K562 (cell line): Measurements from ENCODE around the gene LSM8. TPM values are rescaled to one million over a fixed set of nuclear protein-coding genes. Genes with fewer than 3 reads are reported as not detected.

ENCODE experiments used
- ATAC-seq: fragments of 200-7000 bp; cut with Tn5 transposase; 3 replicates; pipeline ENCODE4 v1.9.1; 2020; ENCODE audit warnings: moderate library complexity
- BruUV-seq: library from RNA; stranded (reverse); fragments of 400-500 nt; replicated peaks from 2 replicates; lab custom pipeline; 2021; lab: Mats Ljungman, UMichigan
- CTCF ChIA-PET: fragments of 300-600 bp; formaldehyde crosslinking; extraction: SDS; loops from one replicate; lab custom pipeline; 2021; ENCODE audit warnings: low intra/inter-chr PET ratio; lab: Yijun Ruan, JAX
- POLR2A ChIA-PET: fragments of 300-600, 350-650 bp; sonication (Branson Sonifier 250); formaldehyde crosslinking; extraction: SDS; loops from one replicate; lab custom pipeline; 2021; ENCODE audit warnings: antibody characterized with exemption, inconsistent platforms; lab: Yijun Ruan, JAX
- DNase-seq, 4 experiments: peaks; one replicate each; pipeline versions ENCODE4 v3.0.0 to v3.0.0-alpha.2; 2011 to 2018; ENCODE audit warnings: low spot score in 3 of 4, mixed read lengths in 3 of 4; ENCODE audit errors: extremely low read depth in 1 of 4
- FAIRE-seq: peaks from 2 replicates; lab custom pipeline; 2011; peaks lifted over from hg19 to GRCh38; lab: Jason Lieb, UNC
- H2AFZ ChIP-seq: 2 replicates; pipeline ENCODE4 v1.6.0; 2011; ENCODE audit warnings: low read depth, low read length, control low read depth, inconsistent platforms
- H3K27ac ChIP-seq: fragments of 200-600 bp; 3 replicates; pipeline ENCODE4 v1.8.0; 2011; ENCODE audit warnings: low read depth, mild to moderate bottlenecking, control low read depth, inconsistent platforms, low read length, moderate library complexity, mixed read lengths; ENCODE audit errors: extremely low read depth
- H3K27me3 ChIP-seq, 2 experiments: fragments of 300-600 bp in 1 of 2; 2 replicates in 1 of 2; 3 replicates in 1 of 2; pipeline versions ENCODE4 v1.6.0 to v1.8.0; 2011; ENCODE audit warnings: inconsistent platforms in 2 of 2, low read length in 2 of 2, mild to moderate bottlenecking in 1 of 2, mixed read lengths in 1 of 2, moderate library complexity in 1 of 2; ENCODE audit not compliant: control insufficient read depth in 2 of 2, insufficient read depth in 2 of 2
- H3K36me3 ChIP-seq: fragments of 300-600 bp; 3 replicates; pipeline ENCODE4 v1.8.0; 2011; ENCODE audit warnings: mild to moderate bottlenecking, low read length, inconsistent platforms; ENCODE audit not compliant: control insufficient read depth, insufficient read depth
- H3K4me1 ChIP-seq, 2 experiments: fragments of 200-600 bp in 1 of 2; replicated peaks in 1 of 2; 2 replicates in 1 of 2; 3 replicates in 1 of 2; pipeline versions ENCODE4 v1.5.1 to v1.8.0; 2011; ENCODE audit warnings: inconsistent platforms in 2 of 2, low read length in 2 of 2, mild to moderate bottlenecking in 1 of 2, mixed read lengths in 1 of 2, moderate library complexity in 1 of 2; ENCODE audit not compliant: control insufficient read depth in 2 of 2, insufficient read depth in 2 of 2
- H3K4me2 ChIP-seq: 2 replicates; pipeline ENCODE4 v1.6.1; 2011; ENCODE audit warnings: low read length, control low read depth, inconsistent platforms, mixed read lengths; ENCODE audit not compliant: insufficient read depth
- H3K4me3 ChIP-seq: fragments of 200-600 bp; sonication (generic), shearing (Covaris generic); 2 replicates; pipeline ENCODE4 v1.5.1; 2016; ENCODE audit warnings: control low read depth, inconsistent platforms
- H3K79me2 ChIP-seq: fragments of 200-600 bp; 3 replicates; pipeline ENCODE4 v1.8.0; 2011; ENCODE audit warnings: low read length, inconsistent platforms; ENCODE audit not compliant: control insufficient read depth, insufficient read depth
- H3K9ac ChIP-seq, 2 experiments: 2 replicates each; pipeline versions ENCODE4 v1.6.0 to v1.6.1; 2011; ENCODE audit warnings: low read depth in 2 of 2, low read length in 2 of 2, control low read depth in 1 of 2, inconsistent platforms in 1 of 2, mild to moderate bottlenecking in 1 of 2, mixed read lengths in 1 of 2; ENCODE audit not compliant: insufficient read depth in 1 of 2
- H3K9me1 ChIP-seq: one replicate; pipeline ENCODE4 v1.6.0; 2011; ENCODE audit warnings: inconsistent platforms, mild to moderate bottlenecking, low read length, moderate library complexity; ENCODE audit not compliant: control insufficient read depth, insufficient read depth
- H3K9me3 ChIP-seq: replicated peaks from 2 replicates; pipeline ENCODE4 v1.5.1; 2011; ENCODE audit warnings: low read depth, low read length, inconsistent platforms; ENCODE audit not compliant: control insufficient read depth, insufficient read depth
- H4K20me1 ChIP-seq: replicated peaks from 2 replicates; pipeline ENCODE4 v1.6.1; 2011; ENCODE audit warnings: low read length, inconsistent platforms, mixed read lengths; ENCODE audit not compliant: control insufficient read depth, insufficient read depth
- BRD9 ChIP-seq: fragments of 450-650 bp; IDR thresholded peaks from 2 replicates; pipeline ENCODE4 v1.6.1; 2018; ENCODE audit warnings: low read depth; ENCODE audit not compliant: partially characterized antibody
- LARP7 ChIP-seq: fragments of 450-650 bp; IDR thresholded peaks from 2 replicates; pipeline ENCODE4 v1.6.1; 2016
- NR2C2 ChIP-seq, 2 experiments: fragments of 200-800 bp in 1 of 2; sonication (Bioruptor generic) in 1 of 2; sonication (generic) in 1 of 2; formaldehyde crosslinking in 1 of 2; IDR thresholded peaks; 2 replicates each; pipeline versions ENCODE4 v1.6.1 to v1.8.0; 2016 to 2022; ENCODE audit warnings: mild to moderate bottlenecking in 1 of 2, missing compliant biosample characterization in 1 of 2, missing genetic modification characterization in 1 of 2, missing genetic modification reagents in 1 of 2
- NUFIP1 ChIP-seq: fragments of 450-650 bp; IDR thresholded peaks from 2 replicates; pipeline ENCODE4 v1.6.1; 2018; ENCODE audit not compliant: partially characterized antibody
- SMARCE1 ChIP-seq: fragments of 450-650 bp; IDR thresholded peaks from 2 replicates; pipeline ENCODE4 v1.7.1; 2016; ENCODE audit warnings: mild to moderate bottlenecking
- WGBS: fragments of 100-300 bp; shearing (Covaris generic); methylation state at CpG from one replicate; pipeline ENCODE4 v1.1.6; 2016; ENCODE audit warnings: low coverage, mixed read lengths; ENCODE audit not compliant: insufficient coverage; ENCODE audit errors: missing lambda C conversion rate; 5-methylcytosine and 5-hydroxymethylcytosine counted together
- in situ Hi-C: fragments of 300-500 bp; cut with MboI; formaldehyde crosslinking; loops from 4 replicates; pipeline ENCODE4 v1.15.0; 2018; ENCODE audit warnings: inconsistent platforms, mixed read lengths
- intact Hi-C: fragments of 100-400 bp; cut with micrococcal nuclease; formaldehyde crosslinking; loops from 2 replicates; pipeline ENCODE4 v1.14.2; 2022
- polyA plus RNA-seq, 8 experiments: library from polyadenylated mRNA; depleted of rRNA in 4 of 8; stranded (reverse) in 5 of 8; unstranded in 3 of 8; fragments of >200 nt; fragmentation: Nextera tagmentation in 2 of 8; fragmentation: Illumina TruSeq in 1 of 8; extraction: Ambion mirVana in 2 of 8; extraction: Trizol in 1 of 8; gene quantifications; 2 replicates each; pipeline versions ENCODE4 v1.2.1 to v1.2.3, GENCODE V29; 2011 to 2014; ENCODE audit warnings: inconsistent platforms in 1 of 8, missing spikeins in 1 of 8
- total RNA-seq, 7 experiments: library from RNA; depleted of rRNA in 6 of 7; stranded (reverse); fragments of >200 nt in 6 of 7; fragmentation: Illumina TruSeq in 2 of 7; extraction: Trizol in 2 of 7; gene quantifications; 2 replicates each; pipeline versions ENCODE4 v1.2.1 to v1.2.3, GENCODE V29; 2011 to 2021; ENCODE audit warnings: low replicate concordance in 1 of 7
- TF ChIP-seq, protein P1 (sequence below), 2 experiments: fragments of 200-800 bp in 1 of 2; sonication (Bioruptor generic) in 1 of 2; sonication (generic) in 1 of 2; formaldehyde crosslinking in 1 of 2; IDR thresholded peaks in 1 of 2; conservative IDR thresholded peaks in 1 of 2; 2 replicates each; pipeline versions ENCODE4 v1.5.0 to v1.6.1; 2016 to 2020; ENCODE audit warnings: missing compliant biosample characterization in 1 of 2, missing genetic modification characterization in 1 of 2, missing genetic modification reagents in 1 of 2
- TF ChIP-seq, protein P2 (sequence below), 2 experiments: fragments of 450-650 bp; conservative IDR thresholded peaks; 2 replicates each; pipeline ENCODE4 v1.6.1; 2017; ENCODE audit warnings: mild to moderate bottlenecking in 2 of 2, moderate library complexity in 2 of 2
- TF ChIP-seq, protein P3 (sequence below): fragments of 250-450 bp; sonication (Bioruptor Pico); IDR thresholded peaks from 2 replicates; pipeline ENCODE4 v1.8.0; 2021; ENCODE audit warnings: borderline replicate concordance, mild to moderate bottlenecking, moderate library complexity; ENCODE audit not compliant: poor library complexity, severe bottlenecking

The LSM8 gene
- total and polyA plus RNA-seq, 9 of the 15 experiments (the other 6 are each of a cell fraction or from before 2014, with no cell fraction given), result 81.5 to 340 (median 180) TPM

DNA sequence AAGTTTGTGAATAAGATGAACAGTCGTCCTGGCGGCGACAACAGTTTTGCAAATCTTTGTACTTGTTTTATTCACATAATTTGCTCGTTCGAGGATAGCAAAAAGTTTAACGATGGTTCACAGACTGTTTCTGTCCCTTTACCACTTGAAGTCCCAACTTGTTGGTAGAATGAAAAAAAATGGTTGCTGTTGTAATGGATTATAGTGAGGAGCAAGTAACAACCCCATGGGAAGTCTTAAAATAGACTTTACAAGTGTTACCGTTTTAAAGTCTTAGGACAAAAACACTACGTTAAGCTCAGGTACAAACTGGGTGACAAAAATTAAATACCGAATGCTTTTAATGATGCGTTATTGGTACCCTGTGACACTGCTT is 589 bp downstream of the LSM8 start:
- no peaks in the 10 kb centered on the region for H3K9me1 ChIP-seq
- H3K36me3 ChIP-seq, result peaks cover 39% of the 10 kb centered on the region
- TSS peak; percentile 55 for BruUV-seq
- peak in 1 of 4 experiments; percentile 22 for DNase-seq
- H2AFZ ChIP-seq, result peak overlapping the region; percentile 92
- no peaks in the 10 kb centered on the region for H3K9me3 ChIP-seq
- H4K20me1 ChIP-seq, result no peaks in the 10 kb centered on the region
- ChIA-PET CTCF (no interaction called here), POLR2A (interaction anchor here (1.0 to 1.2 kb wide), 2 partner anchors 8 to 11 kb away, joined by 3 to 5 read pairs; no protein-coding TSS in a partner anchor)
- peak overlapping the region; percentile 68 for H3K4me3 ChIP-seq
- under 1% methylated on average over 10 of the region's 10 CpGs for WGBS
- H3K27me3 ChIP-seq, result no peaks in the 10 kb centered on the region
- H3K79me2 ChIP-seq, result peaks cover 57% of the 10 kb centered on the region
- peak overlapping the region; percentile 96 for H3K4me2 ChIP-seq
- FAIRE-seq, result no peak
- intact Hi-C loops (loop anchor here (10.0 kb wide), 2 partner anchors 1230 to 1970 kb away; partner anchors contain the start of genes ST7 and TES), in situ Hi-C loops (loop anchor here (25.0 kb wide), 1 partner anchor 1222 kb away; the partner anchor contains the start of gene ST7)
- H3K4me1 ChIP-seq, result peaks cover 4 to 7% of the 10 kb centered on the region in 2 experiments; a peak in 2 of 5 replicates
- H3K27ac ChIP-seq, result peak overlapping the region; percentile 90
- peak overlapping the region; percentile 95 to 99 for H3K9ac ChIP-seq
- TF ChIP-seq, protein P1, sequence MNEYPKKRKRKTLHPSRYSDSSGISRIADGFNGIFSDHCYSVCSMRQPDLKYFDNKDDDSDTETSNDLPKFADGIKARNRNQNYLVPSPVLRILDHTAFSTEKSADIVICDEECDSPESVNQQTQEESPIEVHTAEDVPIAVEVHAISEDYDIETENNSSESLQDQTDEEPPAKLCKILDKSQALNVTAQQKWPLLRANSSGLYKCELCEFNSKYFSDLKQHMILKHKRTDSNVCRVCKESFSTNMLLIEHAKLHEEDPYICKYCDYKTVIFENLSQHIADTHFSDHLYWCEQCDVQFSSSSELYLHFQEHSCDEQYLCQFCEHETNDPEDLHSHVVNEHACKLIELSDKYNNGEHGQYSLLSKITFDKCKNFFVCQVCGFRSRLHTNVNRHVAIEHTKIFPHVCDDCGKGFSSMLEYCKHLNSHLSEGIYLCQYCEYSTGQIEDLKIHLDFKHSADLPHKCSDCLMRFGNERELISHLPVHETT (CRISPR knock-in tag; conservative IDR thresholded peaks at IDR 0.05 in 1 of 2, IDR thresholded peaks at IDR 0.05 in 1 of 2), result peak in 1 of 2 experiments; percentile 27; a peak in 1 of 4 replicates
- TF ChIP-seq, protein P2, sequence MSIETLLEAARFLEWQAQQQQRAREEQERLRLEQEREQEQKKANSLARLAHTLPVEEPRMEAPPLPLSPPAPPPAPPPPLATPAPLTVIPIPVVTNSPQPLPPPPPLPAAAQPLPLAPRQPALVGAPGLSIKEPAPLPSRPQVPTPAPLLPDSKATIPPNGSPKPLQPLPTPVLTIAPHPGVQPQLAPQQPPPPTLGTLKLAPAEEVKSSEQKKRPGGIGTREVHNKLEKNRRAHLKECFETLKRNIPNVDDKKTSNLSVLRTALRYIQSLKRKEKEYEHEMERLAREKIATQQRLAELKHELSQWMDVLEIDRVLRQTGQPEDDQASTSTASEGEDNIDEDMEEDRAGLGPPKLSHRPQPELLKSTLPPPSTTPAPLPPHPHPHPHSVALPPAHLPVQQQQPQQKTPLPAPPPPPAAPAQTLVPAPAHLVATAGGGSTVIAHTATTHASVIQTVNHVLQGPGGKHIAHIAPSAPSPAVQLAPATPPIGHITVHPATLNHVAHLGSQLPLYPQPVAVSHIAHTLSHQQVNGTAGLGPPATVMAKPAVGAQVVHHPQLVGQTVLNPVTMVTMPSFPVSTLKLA (conservative IDR thresholded peaks at IDR 0.05), result peak in 1 of 2 experiments; percentile 21; a peak in 1 of 4 replicates
- TF ChIP-seq SMARCE1 (peak; percentile 30; the same call in 1 of the 2 replicates), LARP7 (peak; percentile 3; the same call in 1 of the 2 replicates), BRD9 (peak; percentile 21), NUFIP1 (no peak), NR2C2 (CRISPR knock-in tag; IDR thresholded peaks at IDR 0.05) (no peak), NR2C2 (tag; IDR thresholded peaks at IDR 0.05) (0 out of 2 replicates have a peak, but pooled peaks have one; percentile 45)
- TF ChIP-seq, protein P3, sequence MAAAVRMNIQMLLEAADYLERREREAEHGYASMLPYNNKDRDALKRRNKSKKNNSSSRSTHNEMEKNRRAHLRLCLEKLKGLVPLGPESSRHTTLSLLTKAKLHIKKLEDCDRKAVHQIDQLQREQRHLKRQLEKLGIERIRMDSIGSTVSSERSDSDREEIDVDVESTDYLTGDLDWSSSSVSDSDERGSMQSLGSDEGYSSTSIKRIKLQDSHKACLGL (CRISPR knock-in tag), result no peak
- peak; percentile 34 for ATAC-seq
